ENCODE results near the gene NECTIN1.

NECTIN1 gene

DNA sequence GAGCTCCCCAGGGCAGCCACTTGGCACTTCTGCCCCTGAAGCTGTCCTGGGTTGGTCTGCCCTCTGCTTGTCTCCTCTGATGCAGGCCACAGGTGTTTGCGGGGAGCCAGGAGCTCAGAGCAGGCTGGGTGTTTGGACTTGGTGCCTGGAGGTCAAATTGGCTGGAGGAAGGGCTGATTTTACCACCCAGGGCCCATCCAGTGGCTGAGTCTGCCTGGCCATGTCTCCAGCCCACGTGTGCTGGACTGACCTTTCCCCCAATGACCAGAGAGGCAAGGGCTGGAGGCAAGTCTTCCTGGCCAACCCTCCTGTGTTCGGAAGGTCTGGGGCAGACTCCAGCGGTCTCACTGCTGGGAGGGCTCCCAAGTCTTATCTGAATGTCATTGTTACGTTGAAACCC lies 84.0 kb downstream of the NECTIN1 start:
- in situ Hi-C loops (cut with HindIII; ENCODE audit: low sequenced_read_pairs): no loop called here

DNA sequence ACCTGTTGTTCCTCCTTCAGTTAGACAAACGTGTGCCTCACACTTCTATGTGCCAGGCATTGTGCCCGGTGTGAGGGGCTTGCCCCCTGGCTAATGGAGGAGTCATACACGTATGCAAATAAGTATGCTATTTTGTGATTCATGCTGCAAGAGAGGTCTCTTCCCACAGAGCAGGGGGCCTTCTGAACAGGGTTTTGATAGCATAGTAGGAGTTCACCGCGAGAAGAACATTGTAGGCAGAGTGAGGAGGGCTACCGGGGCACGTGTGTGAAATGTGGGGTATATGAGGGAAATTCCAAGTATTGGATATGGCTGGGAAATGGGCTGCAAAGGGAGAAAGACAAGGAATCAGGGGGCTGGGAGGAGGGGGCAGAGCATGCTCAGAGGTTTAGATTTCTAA lies 84.5 kb downstream of the NECTIN1 start:
- in situ Hi-C loops (cut with HindIII; ENCODE audit: low sequenced_read_pairs): no loop called here

DNA sequence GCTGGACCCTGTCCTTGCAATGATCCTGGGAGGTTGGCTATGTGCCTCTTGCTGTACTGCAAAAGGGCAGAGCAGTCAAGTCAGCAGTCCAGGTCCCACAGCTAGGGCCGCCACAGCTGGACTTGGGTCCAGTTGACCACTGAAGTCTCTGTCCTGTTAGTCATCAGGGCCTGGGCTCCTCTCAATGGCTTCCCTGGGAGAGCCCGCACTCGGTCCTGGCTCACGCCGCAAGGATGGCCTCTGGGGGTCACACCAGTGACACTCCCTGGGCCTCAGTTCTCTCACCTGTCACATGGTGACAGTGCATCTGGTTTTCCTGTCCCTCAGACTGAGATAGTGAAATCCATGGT lies 85.1 kb downstream of the NECTIN1 start:
- in situ Hi-C loops (cut with HindIII; ENCODE audit: low sequenced_read_pairs): no loop called here

DNA sequence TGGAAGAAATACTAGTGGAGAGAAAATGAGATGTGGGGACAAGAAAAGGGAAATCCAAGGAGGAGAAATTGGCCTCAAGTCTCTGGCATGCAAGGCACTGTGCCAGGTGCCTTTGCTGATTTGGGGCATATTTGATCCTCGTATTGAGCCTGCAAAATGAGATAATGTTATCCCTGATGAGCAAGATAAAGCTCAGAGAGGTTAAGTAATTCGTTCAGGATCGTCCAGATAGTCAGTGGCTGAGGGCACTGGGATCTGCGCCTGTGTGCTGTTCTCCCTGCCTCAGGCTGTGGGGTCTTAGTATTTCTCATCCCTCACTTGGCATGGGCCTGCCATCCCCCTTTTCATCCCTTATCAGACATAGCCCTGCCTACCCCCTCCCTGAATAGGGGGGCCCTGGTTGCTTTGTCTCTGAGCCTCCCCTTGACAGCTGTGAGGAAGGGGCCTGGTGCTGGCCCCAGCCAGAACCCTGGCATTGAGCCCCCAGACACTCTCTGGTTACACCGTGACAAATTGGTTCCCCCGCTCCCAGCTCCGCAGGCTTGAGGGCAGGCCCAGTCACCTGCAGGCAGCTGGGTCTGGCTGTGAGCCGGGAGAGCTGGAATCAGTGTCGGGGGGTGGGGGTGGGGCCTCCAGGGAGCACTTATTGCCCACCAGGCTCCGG lies 85.7 kb downstream of the NECTIN1 start:
- in situ Hi-C loops (cut with HindIII; ENCODE audit: low sequenced_read_pairs): no loop called here

DNA sequence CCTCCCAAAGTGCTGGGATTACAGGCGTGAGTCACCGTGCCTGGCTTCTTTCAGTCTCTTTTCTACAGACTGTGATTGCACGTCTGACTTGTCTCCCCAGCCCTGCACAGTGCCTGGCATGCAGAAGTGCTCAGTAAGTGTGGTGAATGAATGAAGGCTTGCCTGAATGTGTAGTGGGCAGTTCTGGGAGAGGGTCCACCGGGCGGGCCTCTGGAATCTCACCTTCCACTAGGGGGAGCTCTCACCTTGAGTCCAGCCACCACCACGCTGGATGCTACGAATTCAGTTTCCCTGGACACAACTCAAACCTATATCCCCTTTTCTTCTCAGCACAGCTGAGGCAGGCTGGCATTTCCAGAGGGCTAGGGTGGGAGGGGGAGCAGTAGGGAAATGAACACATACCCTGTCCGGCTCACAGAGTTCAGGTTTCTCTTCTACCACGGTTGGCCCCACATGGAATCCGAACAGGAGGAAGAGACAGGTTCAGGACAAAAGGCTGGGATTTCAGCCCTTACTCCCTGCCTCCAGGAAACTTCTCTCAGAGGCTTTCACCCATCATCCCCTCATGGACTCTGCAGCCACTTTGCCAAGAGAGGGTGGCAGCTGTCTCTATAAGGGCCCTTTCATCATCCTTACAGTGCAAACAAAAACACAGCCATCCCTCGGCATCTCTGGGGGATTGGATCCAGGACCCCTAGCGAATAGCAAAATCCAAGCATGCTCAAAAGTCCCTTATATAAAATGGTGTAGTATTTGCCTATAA lies 86.8 kb downstream of the NECTIN1 start:
- in situ Hi-C loops (cut with HindIII; ENCODE audit: low sequenced_read_pairs): no loop called here

DNA sequence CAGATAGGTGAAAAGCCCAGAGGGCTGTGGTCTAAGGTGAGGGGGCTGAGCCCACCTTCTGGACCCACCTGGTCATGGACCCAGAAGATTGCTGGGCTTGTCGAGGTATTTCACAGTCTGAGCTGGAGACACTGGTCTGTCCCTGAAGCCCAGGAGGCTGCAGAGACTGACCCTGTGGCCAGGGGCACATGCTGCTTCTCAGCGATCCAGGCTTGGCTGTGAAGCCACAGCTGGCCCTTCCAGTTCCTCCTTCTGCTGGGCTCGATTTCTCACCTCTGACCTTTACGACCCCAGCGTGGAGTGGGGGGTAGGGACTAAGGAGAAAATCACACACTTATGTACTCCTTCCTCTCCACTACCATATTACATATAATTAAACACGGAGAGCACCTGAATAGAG lies 88.5 kb downstream of the NECTIN1 start:
- in situ Hi-C loops (cut with HindIII; ENCODE audit: low sequenced_read_pairs): no loop called here

DNA sequence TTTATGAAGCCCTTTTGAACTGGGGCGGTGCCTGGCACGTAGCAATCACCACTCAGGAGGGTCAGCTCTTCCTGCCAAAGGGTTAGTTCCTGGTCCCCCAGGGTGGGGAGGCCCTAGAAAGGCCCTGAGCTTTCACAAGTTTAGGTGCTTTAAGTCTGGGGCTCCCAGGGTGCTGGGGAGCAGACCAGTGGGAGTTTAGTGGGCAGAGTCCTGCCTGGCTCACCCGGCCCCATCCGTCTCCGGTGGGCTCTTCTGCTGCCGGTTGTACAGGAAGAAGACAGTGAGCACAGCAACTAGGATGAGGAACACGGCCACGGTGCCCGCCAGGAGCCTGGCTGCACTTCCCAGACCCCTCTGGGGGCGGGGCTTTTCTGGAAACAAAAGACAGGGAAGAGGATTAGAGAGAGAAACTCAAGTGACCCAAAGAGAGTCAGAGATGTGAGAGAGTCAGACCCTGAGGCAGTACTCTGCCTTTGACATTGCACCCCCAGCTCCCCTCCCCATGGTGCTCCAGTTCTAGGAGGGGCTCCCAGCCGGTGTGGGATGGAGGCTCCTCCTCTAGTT lies 89.3 kb downstream of the NECTIN1 start:
- in situ Hi-C loops (cut with HindIII; ENCODE audit: low sequenced_read_pairs): no loop called here

DNA sequence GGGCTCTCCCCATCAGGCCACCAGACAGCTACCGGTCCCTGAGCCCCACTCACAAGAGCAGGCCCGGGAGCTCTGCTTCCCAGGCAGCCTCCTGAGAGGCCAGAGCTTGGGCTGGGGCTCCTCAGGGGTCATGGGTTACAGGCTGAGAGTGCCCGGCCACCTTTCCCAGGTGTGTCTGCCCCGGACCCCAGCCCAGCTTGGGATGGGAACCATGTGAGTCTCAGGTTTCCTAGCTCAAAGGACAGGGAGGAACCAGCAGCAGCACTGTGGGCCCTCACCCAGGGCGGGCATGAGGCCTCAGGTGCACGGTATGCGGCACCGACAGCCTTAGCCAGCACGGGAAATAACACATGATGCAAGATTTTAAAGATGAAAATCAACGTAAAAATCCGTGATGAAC lies 90.1 kb downstream of the NECTIN1 start:
- in situ Hi-C loops (cut with HindIII; ENCODE audit: low sequenced_read_pairs): no loop called here

DNA sequence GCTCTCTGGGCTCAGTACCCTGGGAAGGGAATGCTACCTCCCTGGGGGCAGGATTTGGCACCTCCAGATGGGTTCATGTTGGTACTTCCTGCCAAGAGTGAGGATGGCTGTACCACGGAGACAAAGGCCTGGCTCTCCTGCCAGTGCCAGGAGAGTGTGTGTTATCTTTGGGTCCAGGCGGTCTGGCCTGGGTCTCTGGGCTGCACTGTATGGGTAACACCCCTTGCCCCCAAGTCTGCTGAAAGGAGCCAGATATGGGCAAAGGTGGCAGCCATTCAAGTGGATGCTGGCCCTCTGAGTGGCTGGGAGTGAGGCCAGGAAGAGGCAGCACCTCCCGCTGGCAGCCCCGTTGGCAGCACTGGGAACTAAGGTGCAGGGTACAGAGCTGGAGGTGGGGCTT lies 91.5 kb downstream of the NECTIN1 start:
- in situ Hi-C loops (cut with HindIII; ENCODE audit: low sequenced_read_pairs): no loop called here

DNA sequence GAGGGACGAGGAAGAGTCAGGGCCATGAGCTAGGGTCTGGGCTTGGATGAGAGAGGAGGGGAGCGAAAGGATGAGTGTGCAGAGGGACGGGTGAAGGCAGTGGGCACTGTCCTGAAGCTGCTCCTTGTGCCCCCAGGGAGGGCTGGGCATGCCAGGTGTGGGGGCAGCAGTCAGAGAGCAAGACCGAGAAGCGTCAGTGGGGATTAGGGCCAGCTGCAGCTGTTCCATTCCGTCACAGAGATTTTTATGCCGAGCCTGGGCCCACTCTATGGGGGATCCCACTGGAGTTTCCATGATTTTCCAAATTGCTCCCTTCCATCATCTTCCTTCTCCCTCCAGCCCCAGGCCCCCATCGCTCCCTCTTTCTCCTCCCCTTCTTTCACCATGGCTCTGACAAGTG lies 93.2 kb downstream of the NECTIN1 start:
- in situ Hi-C loops (cut with HindIII; ENCODE audit: low sequenced_read_pairs): no loop called here

DNA sequence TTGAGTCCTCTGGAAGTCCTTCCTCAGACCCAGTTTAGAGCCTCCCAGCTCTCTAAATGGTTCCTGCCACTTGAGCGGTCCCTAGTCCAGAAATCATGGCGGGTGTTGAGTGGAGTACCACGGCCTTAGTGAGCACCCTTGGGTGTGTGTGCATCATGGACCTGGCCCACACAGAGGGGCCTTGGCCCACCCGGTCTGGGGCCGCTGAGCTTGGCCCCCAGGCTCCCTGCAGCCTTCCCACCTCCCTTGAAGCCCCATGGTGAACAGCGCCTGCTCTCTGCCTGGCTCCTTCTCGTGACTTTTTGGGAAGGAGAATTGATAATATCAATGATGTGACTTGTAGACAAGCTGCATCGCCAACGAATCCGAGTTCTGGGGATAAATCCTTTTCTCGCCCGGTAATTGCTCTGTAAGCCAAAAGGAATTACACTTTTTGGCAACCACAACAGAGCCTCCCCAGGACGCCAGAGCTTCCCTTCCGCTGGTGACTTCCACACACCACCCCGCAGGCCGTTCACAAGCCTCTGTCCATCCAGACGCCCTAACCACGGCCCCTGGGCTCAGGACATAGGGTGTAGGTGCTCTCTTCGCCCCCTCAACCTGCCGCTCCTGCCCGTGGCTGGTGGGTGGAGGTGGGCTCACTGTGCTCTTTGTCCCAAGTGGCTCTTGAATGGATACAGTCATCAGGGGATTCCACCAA lies 93.8 kb downstream of the NECTIN1 start:
- in situ Hi-C loops (cut with HindIII; ENCODE audit: low sequenced_read_pairs): no loop called here

DNA sequence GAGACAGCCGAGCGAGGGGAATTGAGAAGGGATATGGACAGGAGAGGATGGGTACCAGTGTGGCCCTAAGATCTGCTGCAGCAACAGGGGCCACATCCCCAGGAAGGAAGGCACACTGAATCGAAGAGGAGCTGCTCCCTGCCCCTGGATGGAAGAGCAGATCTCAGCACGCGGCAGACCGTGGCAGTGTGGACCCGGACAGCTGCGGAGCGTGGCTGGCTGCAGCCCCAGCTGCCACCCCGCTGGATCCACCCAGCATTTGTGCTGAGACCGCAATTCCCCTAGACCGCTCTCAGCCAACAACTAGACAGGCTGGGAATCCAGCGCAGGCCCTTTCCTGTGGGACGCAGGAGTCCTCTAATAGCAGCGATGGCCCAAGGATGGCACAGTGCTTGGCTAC lies 94.7 kb downstream of the NECTIN1 start:
- in situ Hi-C loops (cut with HindIII; ENCODE audit: low sequenced_read_pairs): no loop called here

DNA sequence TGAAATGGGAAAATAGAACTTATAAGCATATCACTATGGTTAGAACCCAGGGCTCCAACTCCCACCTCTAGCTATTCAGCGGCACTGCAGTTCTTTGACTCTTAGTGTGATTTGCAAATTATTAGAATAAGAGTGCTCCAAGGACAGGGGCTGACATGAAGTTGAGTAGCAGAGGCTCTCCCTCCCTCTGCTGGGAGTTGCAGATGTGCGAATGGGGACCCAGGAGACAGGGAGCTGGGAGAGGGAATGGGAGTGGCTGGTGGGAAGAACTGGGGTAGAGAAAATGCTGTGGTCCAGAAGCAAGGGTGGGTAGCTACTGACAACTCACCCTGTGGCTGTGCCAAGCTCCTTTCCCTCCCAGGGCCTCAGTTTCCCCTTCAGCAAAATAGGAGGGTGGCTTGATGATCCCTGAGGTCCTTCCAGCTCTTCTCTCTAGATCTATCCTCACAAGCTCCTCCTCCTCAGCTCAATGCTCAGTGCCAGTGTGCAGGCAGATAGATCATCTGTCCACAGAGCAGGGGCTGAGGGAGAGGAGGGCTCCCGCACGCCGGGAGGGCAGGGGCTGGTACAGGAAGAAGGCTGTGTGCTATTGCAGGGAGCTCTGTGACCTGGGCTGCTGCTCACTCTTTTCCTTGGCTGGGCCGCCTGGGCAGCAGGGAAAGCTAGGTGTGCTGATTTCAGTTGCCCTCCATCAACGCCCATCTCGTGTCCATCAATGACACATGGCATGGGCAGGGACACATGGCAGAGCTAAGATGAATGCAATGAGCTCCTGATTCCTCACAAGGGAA lies 99.0 kb downstream of the NECTIN1 start:
- in situ Hi-C loops (cut with HindIII; ENCODE audit: low sequenced_read_pairs): no loop called here

DNA sequence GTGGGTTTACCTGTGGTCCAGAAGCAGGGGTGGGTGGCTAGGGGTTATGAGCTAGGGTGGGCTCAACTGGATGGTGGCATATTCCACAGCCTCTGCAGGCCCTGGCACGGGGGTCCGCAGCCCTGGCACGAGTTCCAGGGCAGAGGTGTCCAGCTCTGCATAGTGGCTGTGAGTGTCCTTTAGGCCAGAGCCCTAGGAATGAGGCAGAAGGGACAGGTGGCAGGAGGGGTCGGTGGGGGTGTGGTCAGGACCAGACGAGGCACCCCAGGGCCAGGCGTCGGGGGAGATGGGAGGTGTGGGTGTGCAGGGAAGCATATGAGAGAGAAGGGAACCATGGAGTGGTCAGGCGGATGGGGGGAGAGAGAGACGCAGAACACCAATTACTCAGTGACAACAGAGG lies 99.9 kb downstream of the NECTIN1 start:
- in situ Hi-C loops (cut with HindIII; ENCODE audit: low sequenced_read_pairs): no loop called here

DNA sequence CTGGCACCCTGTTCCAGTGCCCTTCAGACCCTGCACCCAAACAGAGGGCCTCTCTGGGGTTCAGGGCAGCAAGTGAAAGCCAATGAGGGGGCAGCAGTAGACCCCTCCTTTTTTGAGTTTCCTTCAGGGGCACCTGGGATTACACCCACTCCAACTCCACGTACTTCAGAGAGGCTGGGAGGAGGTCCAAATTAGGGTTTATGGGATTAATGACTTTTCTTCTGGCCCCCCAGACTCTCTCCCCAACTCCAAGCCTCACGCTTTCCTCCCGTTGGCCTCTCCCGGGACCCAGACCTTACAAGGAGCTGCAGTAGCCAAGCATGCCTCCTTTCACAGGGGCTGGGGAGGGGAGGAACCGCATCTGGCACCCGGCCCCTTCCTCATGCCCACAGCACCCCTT lies 101.7 kb downstream of the NECTIN1 start:
- in situ Hi-C loops (cut with HindIII; ENCODE audit: low sequenced_read_pairs): no loop called here

DNA sequence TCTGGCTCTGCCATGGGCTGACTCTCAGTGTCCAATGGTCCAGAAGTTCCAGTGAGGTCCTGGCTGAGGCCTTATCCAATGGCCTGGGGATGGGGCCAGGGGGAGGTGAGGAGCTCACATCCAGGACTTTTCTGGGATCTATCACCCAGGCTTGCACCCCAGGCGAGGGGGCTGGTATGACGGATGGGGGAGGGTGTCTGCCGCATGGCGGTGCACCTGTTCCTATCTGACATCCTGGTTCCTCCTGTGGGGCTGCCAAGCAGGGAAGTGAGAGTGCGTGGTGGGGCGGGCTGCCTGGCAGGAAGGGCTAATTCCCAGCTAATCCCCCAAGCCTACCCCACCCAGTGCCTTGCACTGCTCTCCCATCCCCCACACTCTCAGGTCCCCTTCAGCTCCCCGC lies 102.1 kb downstream of the NECTIN1 start:
- in situ Hi-C loops (cut with HindIII; ENCODE audit: low sequenced_read_pairs): no loop called here

DNA sequence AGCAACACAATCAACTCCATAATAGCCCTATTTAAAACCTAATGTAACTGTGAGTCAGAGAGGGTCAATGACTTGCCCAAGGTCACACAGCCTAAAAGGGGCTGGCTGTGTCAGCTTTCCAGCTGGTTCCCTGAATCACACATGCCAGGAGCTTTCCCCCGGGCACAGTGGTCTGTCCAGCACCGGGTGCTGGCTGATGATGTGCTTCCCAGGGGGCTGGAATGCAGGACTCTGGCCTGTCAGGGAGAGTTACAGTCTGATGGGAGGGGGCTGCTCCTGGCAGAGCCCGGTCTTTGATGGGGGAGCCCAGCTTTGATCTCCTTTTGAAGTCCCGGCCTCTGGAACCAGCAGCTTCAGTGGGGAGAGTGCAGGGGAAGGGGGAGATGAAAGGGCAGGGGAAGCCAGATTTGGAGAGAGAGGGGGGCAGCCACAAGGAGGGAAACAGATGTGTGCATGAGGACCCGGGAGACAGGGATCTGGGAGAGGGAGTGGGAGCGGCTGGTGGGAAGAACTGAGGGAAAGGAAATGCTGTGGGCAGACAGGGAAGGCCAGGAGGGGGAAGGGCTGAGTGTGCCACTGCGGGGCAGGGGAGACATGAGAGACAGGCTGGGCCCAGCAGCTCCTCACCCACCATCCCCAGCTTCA lies 102.7 kb downstream of the NECTIN1 start:
- in situ Hi-C loops (cut with HindIII; ENCODE audit: low sequenced_read_pairs): no loop called here

DNA sequence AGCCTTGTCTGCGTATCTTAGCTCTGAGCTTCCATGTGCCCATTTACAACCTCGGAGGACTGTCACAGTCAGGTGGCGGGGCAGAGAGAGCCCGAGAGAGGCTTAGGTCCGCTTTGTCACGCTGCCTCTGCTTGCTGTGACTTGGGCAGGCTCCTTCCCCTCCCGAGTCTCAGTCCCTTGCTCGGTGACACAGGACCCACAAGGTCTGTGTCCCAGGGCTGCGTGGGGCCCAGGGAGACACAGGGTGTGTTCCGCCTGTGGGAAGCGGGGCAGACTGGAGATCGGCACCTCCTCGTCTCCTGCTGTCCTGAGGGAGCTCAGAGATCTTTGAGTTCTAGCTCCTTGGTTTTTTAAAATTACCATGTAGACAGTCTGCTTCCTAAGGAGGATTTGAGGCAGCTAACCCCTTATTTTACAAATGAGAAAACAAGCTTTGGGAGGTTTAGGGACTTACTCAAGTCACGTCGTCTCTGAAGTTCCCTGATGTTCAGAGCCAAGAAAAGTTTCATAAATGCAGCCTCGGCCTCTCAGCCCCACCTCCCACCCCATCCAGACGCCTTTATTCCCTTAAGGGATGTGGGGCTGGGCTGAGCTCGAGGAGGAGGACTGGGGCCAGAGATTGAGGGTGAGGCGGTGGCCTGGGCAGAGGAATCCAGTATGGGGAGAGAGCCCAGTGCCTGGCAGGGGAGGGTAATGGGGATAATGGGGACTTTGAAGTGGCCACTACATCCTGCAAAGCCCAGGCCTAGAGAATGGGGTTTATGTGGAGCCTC lies 103.6 kb downstream of the NECTIN1 start:
- in situ Hi-C loops (cut with HindIII; ENCODE audit: low sequenced_read_pairs): no loop called here

DNA sequence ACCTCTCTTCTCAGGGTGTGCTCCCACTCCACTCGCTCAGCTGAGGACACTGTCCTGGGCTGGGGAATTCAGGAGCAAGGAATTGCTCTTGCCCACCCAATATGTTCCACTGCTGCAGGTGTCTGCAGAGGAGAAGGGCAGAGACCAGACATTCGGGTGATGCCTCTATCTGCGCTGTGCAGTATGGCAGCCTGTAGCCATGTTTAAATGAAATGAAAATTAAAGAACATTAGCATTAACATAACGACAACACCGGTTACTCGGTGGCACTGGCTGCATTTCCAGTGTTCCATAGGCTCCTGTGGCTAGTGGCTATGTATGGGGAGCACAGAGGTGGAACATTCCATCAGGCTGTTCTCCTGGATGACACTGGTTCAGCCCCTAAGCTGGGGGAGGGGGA lies 104.4 kb downstream of the NECTIN1 start:
- in situ Hi-C loops (cut with HindIII; ENCODE audit: low sequenced_read_pairs): no loop called here

DNA sequence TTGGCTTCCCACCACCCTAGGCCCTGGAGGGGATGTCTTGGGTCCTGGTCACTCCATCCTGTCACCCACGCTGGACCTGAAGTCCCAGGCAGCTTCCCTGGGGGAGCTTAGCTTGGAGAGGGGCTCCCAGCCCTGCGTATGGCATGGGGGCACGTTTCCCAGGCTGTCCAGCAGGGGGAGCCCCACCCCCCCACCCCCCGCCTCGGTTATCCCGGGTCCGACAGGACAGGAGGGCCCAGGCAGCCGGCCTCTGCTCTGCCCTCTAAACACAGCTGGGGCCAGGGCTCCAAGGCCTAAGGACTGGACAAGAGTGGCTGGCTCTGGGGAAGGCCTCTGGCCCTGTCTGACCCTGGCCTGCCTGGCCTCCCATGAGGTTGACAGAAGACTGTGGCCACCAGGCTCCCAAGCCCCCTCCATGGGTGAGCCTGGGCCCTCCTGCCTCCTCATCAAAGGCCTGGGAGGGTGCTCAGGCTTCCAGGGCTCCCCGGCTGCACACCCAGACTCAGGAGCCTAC lies 104.8 kb downstream of the NECTIN1 start:
- in situ Hi-C loops (cut with HindIII; ENCODE audit: low sequenced_read_pairs): no loop called here
